Daoy (cell line): ENCODE data around the gene COQ9. TPM values are rescaled to one million over a fixed set of nuclear protein-coding genes. Genes with fewer than 3 reads are reported as not detected.
"Not testable (repeated sequence)": the region's sequence is repeated elsewhere in the genome, so short reads cannot be mapped to it uniquely, and the experiment has no call there.

Experiments
- DNase-seq: peaks from one replicate; pipeline ENCODE4 v3.0.0-alpha.2; 2015; ENCODE audit warnings: low read depth
- total RNA-seq: library from RNA; depleted of rRNA; stranded (reverse); fragments of >200 nt; shearing (Covaris generic); gene quantifications from 2 replicates; pipeline ENCODE4 v1.2.3, GENCODE V29; 2014

Gene COQ9
- total RNA-seq, 1 experiment from 2014 or later = 44.9 TPM

- no peak for DNase-seq
Observed at GRCh38 chr16:57485091-57485915, 38.0 kb downstream of the COQ9 start.

- DNase-seq = peak; percentile 79
Observed at GRCh38 chr16:57485916-57486857, 38.9 kb downstream of the COQ9 start, which contains the start of gene DOK4. Gene DOK4 (minus strand): TSS chr16:57486493. CDS start chr16:57479507, 6,986 bp downstream.

DNA sequence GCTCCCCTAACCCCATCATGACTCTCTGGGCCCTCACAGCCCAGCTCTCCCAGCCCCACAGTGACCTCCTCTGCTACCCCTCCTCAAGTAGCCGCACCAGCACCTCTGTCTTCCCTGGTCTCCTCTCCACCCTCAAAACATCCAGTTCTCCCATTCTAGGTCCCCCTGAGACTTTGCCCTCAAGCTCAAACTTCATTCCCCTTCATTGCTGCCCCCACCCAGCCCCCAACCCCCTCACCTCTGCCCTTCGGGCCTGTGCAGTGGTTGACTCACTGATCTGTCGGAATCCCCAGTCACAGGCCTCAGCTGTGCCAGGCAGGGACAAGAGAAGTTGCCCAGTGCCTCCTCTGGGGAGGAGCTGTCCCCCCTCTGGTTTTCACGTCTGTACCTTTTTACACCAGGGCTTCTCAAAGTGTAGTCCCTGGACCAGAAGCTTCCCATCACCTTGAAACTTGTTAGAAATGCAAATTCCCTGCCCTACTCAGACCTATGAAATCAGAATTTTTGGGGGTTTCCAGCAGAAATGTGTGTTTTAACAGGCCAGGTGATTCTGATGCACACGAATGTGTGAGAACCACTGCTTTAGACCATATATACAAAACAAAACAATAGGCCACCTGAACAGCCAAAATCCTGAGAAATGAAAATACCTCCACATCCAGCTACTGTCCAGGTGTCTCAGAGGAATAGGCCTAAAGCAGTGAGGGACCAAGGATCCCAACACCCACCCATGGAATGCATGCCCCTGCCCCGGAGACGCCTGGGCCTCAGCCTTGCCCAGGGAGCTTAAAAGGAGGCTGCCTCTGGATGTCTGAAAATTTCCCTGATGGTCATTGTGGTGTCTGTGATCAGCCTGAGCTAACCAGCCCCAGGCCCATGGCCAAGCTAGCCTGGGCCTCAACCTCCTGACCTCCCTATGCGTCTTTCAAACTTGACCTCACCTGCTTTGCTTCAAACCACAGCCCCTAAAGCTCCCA lies 39.9 kb downstream of the COQ9 start:
- no peak for DNase-seq

- DNase-seq = no peak
Observed at GRCh38 chr16:57489229-57489628, 42.0 kb downstream of the COQ9 start.

GRCh38 chr16:57493767-57494166 lies 46.5 kb downstream of the COQ9 start:
- no peak for DNase-seq

DNA sequence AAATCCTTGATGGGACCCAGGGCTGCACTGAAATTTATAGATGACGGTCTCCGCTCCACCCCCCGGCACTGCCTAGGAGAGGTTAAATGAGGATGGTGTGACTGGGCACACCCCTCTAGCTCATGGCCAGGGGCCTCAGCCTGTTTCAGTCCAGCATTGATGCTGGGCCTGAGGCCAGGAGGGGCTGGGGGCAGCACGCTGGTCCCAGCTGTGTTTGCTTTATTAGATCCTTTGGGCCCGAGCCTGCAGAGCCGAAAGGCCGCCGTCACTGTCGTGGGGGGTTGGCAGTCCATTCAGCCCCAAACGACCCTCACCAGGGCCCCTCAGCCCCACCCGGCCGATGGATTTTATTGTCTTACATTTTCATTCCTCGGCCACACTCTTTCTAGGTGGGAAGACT lies 49.8 kb downstream of the COQ9 start:
- no peak for DNase-seq

DNA sequence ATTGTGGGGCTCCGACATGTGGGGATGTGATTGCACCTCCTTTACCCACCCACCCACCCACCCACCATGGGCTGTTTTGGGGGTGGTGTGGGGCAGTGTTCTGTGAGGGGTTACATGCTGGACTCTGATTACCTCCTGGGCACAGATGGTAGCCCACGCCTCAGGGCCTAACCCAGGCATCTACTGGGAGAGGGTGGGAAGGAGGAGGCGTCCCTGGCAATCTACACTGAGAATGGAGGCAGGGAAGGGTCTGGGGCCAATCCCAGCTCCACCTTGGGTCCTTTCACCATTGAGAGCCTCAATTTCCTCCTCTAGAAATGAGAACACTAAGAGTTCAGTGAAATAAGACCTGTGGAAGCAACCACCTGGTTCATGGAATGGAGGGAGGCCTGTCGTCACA lies 50.8 kb downstream of the COQ9 start:
- no peak for DNase-seq

DNA sequence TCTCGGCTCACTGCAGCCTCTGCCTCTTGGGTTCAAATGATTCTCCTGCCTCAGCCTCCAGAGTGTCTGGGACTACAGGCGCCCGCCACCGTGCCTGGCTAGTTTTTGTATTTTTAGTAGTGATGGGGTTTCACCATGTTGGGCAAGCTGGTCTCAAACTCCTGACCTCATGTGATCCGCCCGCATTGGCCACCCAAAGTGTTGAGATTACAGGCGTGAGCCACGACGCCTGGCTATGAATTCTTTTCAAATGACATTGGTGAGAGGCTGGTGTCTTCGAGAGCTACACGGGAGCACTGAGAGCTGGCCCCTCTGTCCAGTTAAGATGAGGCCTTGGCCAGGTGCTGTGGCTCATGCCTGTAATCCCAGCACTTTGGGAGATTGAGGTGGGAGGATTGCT lies 52.7 kb downstream of the COQ9 start:
- DNase-seq = not testable (repeated sequence)

DNA sequence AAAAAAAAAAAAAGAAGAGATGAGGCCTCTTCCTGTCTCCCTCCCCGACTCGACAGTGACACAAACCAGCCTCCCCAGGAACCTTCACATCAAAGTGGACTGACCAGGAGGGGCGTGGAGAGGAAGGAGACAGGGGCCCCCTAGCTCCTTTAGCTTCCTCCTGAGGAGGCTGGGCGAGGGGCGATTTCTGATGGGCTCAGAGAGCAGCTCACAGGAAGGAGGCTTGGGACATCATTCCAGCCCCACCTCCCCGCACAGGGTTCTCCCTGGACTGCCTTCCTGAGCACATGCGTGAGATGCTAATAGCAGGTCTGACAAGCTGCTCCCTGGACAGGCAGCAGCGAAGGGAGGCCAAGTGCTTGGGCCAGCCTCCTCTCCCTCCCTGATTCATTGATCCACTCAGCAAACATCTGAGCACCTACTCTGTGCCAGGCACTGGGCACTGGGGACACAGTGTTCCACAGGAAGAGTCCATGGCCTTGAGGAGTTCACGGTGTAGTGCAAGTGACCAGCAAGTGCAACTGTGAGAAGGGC lies 53.4 kb downstream of the COQ9 start:
- no peak for DNase-seq

DNA sequence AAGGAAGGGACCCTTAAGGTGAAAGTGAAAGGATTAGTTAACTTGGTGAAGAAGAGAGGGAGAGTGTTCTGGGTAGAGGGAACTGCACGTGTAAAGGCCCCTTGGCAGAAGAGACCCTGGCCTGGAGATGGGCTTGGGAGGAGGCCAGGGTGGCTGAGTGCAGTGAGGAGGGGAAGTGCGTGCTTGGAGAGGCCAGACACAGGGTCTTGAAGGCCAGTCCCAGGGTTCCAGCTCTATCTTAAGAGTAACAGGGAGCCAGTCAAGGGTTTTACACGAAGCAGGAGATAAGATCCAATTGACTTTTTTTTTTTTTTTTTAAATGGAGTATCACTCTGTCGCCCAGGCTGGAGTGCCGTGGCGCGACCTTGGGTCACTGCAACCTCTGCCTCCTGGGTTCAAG lies 54.2 kb downstream of the COQ9 start:
- DNase-seq = no peak

GRCh38 chr16:57502048-57502775 lies 54.9 kb downstream of the COQ9 start:
- DNase-seq = no peak

DNA sequence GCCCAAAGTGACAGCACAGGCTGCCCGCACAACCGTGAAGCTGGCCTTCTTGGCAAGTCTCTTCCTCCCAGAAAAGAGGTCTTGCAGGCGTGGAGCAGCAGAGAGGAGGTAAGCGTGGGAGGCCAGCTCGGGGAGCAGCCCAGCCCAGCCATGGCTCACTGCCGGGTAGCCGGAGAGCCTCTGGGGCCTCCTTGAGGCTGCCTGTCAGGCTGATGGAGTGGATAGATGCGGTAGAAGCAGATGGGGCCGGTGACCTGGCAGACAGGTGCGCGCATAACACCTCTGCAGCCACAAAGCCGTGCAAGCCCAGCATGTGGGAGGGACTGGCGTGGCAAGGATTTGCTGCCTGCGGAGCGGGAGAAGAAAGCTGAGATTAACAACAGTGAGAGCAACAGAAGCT lies 56.1 kb downstream of the COQ9 start:
- no peak for DNase-seq

GRCh38 chr16:57504001-57504400 lies 56.7 kb downstream of the COQ9 start:
- no peak for DNase-seq

- DNase-seq = no peak
Observed at GRCh38 chr16:57504491-57504890, 57.2 kb downstream of the COQ9 start.

- DNase-seq = no peak
Observed at GRCh38 chr16:57505169-57505568, 57.9 kb downstream of the COQ9 start.

DNA sequence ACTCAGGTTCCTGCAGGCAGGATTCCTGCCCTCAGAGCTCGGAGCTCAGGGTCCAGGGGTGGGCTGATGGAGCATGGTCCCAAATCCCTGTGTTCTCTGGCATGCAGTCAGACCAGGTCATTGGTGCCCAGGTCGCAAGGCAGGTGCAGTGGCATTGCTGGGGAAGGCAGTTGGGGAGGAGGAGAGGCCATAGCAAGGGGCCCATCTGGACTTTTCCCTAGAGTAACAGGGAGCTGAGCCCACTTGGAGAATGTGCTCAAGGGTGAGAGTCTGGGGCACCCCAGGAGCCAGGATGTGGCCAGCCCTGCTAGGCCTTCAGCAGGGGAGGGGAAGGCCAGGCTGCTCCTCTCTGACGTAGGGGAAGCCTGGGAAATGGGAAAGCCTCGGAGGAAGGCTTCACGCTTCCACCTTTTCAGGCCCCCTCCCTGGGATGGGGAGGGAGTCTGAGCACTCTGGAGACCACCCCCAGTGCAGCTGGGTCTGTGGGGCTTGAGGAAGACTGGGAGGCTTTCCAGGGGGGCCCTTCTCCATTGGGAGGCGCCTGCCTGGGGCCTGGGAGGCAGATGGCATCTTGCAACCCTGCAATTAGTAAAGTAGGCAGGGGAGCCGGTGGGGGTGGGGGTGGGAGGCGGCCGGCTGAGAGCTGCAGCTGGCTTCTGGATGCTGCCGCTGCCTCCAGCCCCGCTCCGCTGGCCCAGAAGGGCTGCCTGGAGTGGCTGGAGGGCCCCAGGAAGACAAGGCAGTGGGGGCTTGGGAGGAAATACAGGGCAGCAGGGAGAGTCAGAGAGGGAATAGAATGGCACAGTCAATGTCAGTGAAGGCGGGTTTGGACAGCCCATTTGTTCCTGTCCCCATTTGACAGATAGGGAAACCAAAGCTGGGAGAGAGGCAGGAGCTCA lies 60.1 kb downstream of the COQ9 start:
- no peak for DNase-seq

GRCh38 chr16:57508035-57508425 lies 60.8 kb downstream of the COQ9 start:
- no peak for DNase-seq

DNA sequence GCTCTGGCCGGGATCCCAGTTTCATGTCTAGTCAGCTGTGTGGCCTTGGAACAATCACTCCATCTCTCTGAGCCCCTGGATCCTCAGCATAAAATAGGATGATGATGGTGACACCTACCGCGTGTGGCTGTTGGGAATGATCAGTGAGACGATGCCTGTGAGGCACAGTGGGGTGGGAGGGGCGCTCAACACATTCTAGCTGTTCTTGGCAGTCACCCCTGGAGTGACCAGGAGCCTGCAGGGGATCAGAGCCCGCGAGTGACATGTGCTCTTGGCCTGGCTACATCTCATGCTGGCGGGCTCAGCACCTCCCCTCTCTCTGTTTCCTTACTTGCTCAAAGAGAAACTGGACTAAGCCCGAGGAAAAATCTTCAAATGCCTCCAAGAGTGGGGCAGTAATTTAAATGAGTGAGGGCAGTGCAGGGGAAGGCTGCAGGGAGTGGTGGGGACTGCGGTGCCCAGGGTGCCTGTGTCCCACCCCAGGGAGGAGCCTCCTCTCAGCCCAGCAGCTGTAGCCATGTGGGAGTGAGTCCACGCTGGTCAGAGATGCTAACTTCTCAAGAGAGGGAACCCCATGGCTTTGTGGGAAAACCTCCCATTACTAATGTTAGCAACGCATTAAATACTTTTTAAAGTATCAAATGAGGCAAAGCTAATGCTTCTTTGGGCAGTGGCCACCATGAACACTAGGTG lies 62.1 kb downstream of the COQ9 start:
- DNase-seq = no peak
